Colon (tissue), 2 donors: ENCODE measurements around the gene NVL.
A peak's percentile ranks its signal among the peaks of the same experiment; 100 is the strongest.

Experiments used
- FAIRE-seq: peaks from 2 replicates; lab custom pipeline; 2012; peaks lifted over from hg19 to GRCh38; lab: Jason Lieb, UNC
- donor health status: control.
- donor health status: control.

Gene NVL

GRCh38 chr1:224276771-224277487 lies 53.0 kb downstream of the NVL start:
- peak; percentile 88 for FAIRE-seq

- peak; percentile 71 for FAIRE-seq
Observed at GRCh38 chr1:224274970-224275626, 54.9 kb downstream of the NVL start.

GRCh38 chr1:224273641-224274040 lies 56.3 kb downstream of the NVL start:
- no peak for FAIRE-seq

GRCh38 chr1:224271106-224271505 lies 58.9 kb downstream of the NVL start:
- FAIRE-seq, result no peak

- no peak for FAIRE-seq
Observed at GRCh38 chr1:224267925-224268324, 62.0 kb downstream of the NVL start.

- no peak for FAIRE-seq
Observed at GRCh38 chr1:224266915-224267856, 62.8 kb downstream of the NVL start.

GRCh38 chr1:224266105-224266914 lies 63.7 kb downstream of the NVL start:
- FAIRE-seq, result no peak

- FAIRE-seq, result no peak
Observed at GRCh38 chr1:224264321-224264720, 65.7 kb downstream of the NVL start.

GRCh38 chr1:224262373-224263054 lies 67.5 kb downstream of the NVL start:
- no peak for FAIRE-seq

GRCh38 chr1:224259986-224260385 lies 70.0 kb downstream of the NVL start:
- no peak for FAIRE-seq

GRCh38 chr1:224258351-224258750 lies 71.6 kb downstream of the NVL start:
- no peak for FAIRE-seq

GRCh38 chr1:224256640-224257039 lies 73.3 kb downstream of the NVL start:
- FAIRE-seq, result no peak

GRCh38 chr1:224253721-224254120 lies 76.3 kb downstream of the NVL start:
- no peak for FAIRE-seq

- no peak for FAIRE-seq
Observed at GRCh38 chr1:224252479-224252878, 77.5 kb downstream of the NVL start.

GRCh38 chr1:224251741-224252146 lies 78.2 kb downstream of the NVL start:
- no peak for FAIRE-seq

- FAIRE-seq, result no peak
Observed at GRCh38 chr1:224245188-224245587, 84.8 kb downstream of the NVL start.

GRCh38 chr1:224238756-224239155 lies 91.2 kb downstream of the NVL start:
- FAIRE-seq, result no peak

- FAIRE-seq, result no peak
Observed at GRCh38 chr1:224238212-224238611, 91.8 kb downstream of the NVL start.

- FAIRE-seq, result no peak
Observed at GRCh38 chr1:224237119-224237881, 92.7 kb downstream of the NVL start.

GRCh38 chr1:224235813-224236493 lies 94.0 kb downstream of the NVL start:
- no peak for FAIRE-seq
